HCT116 (cell line): ENCODE results near the gene SLC25A48.

Experiments
- CTCF ChIP-seq, 3 experiments: fragments of 200-600 bp in 1 of 3; sonication (generic) in 1 of 3; IDR thresholded peaks in 2 of 3; conservative IDR thresholded peaks in 1 of 3; 2 replicates each; pipeline ENCODE4 v1.5.1; 2012 to 2017; ENCODE audit warnings: low read depth in 2 of 3, low read length in 2 of 3, antibody characterized with exemption in 1 of 3, borderline replicate concordance in 1 of 3, control low read depth in 1 of 3, mild to moderate bottlenecking in 1 of 3, mixed read lengths in 1 of 3, mixed run types in 1 of 3, moderate library complexity in 1 of 3; ENCODE audit not compliant: insufficient read depth in 1 of 3
- EGR1 ChIP-seq: IDR thresholded peaks from 2 replicates; pipeline ENCODE4 v1.6.1; 2012; ENCODE audit warnings: low read depth
- ELF1 ChIP-seq: IDR thresholded peaks from 2 replicates; pipeline ENCODE4 v1.6.1; 2012; ENCODE audit warnings: low read depth, borderline replicate concordance
- EZH2 ChIP-seq: fragments of 200-600 bp; sonication (generic); IDR thresholded peaks from 2 replicates; pipeline ENCODE4 v1.6.1; 2017; ENCODE audit warnings: antibody characterized with exemption, mixed run types
- EZH2phosphoT487 ChIP-seq: fragments of 200-600 bp; IDR thresholded peaks from 2 replicates; pipeline ENCODE4 v1.6.1; 2018; ENCODE audit warnings: antibody characterized with exemption, borderline replicate concordance
- FOSL1 ChIP-seq: IDR thresholded peaks from 2 replicates; pipeline ENCODE4 v1.6.1; 2012; ENCODE audit warnings: low read depth
- MAX ChIP-seq: IDR thresholded peaks from 2 replicates; pipeline ENCODE4 v1.6.1; 2012
- POLR2A ChIP-seq: IDR thresholded peaks from 2 replicates; pipeline ENCODE4 v1.7.0; 2011; ENCODE audit warnings: borderline replicate concordance; ENCODE audit not compliant: insufficient read depth, insufficient read length; ENCODE audit errors: extremely low read depth
- POLR2AphosphoS5 ChIP-seq: IDR thresholded peaks from 2 replicates; pipeline ENCODE4 v1.6.1; 2011; ENCODE audit warnings: mild to moderate bottlenecking, low read depth, low read length, moderate library complexity
- RAD21 ChIP-seq: IDR thresholded peaks from 2 replicates; pipeline ENCODE4 v1.6.1; 2012; ENCODE audit warnings: low read depth, mild to moderate bottlenecking
- REST ChIP-seq: IDR thresholded peaks from 2 replicates; pipeline ENCODE4 v1.6.1; 2012; ENCODE audit warnings: low read depth
- SIN3A ChIP-seq: IDR thresholded peaks from 2 replicates; pipeline ENCODE4 v1.6.1; 2012; ENCODE audit warnings: low read depth
- YY1 ChIP-seq: IDR thresholded peaks from 2 replicates; pipeline ENCODE4 v1.6.1; 2011; ENCODE audit warnings: low read length, low read depth, moderate library complexity, mild to moderate bottlenecking; ENCODE audit not compliant: insufficient replicate concordance; ENCODE audit errors: extremely low read depth
- ZBTB33 ChIP-seq: IDR thresholded peaks from 2 replicates; pipeline ENCODE4 v1.6.1; 2011; ENCODE audit warnings: mild to moderate bottlenecking, low read length, moderate library complexity; ENCODE audit not compliant: insufficient replicate concordance; ENCODE audit errors: extremely low read depth

GRCh38 chr5:135850231-135850630 lies 15.8 kb downstream of the SLC25A48 start:
- TF ChIP-seq EZH2phosphoT487 (no peak), REST (no peak), EGR1 (no peak), CTCF (IDR thresholded peaks at IDR 0.05 in 2 of 3, conservative IDR thresholded peaks at IDR 0.05 in 1 of 3; ENCODE audit: borderline replicate concordance in 1 of 3, insufficient read depth in 1 of 3, low read depth in 2 of 3, low read length in 2 of 3) (no peak), POLR2A (no peak), YY1 (no peak), FOSL1 (no peak), RAD21 (no peak), ELF1 (no peak), EZH2 (no peak), POLR2AphosphoS5 (no peak), SIN3A (no peak), ZBTB33 (no peak), MAX (no peak)
